Testis (tissue), 3 donors: ENCODE data around the gene TLX1. TPM values are rescaled to one million over a fixed set of nuclear protein-coding genes. Genes with fewer than 3 reads are reported as not detected.

Experiments used
- DNase-seq: peaks from one replicate; pipeline ENCODE4 v3.0.0-alpha.2; 2019
- H3K27ac ChIP-seq, 2 donors: fragments of 200-600 bp; sonication (generic); one replicate each; pipeline ENCODE4 v1.5.1; 2019
- H3K27me3 ChIP-seq: fragments of 200-600 bp; sonication (generic); one replicate; pipeline ENCODE4 v1.5.1; 2019
- H3K36me3 ChIP-seq: fragments of 200-600 bp; sonication (generic); one replicate; pipeline ENCODE4 v1.5.1; 2017; ENCODE audit warnings: low read depth; ENCODE audit errors: missing control alignments
- H3K4me1 ChIP-seq: fragments of 200-600 bp; sonication (generic); one replicate; pipeline ENCODE4 v1.5.1; 2019
- H3K4me3 ChIP-seq, 2 donors: fragments of 200-600 bp; sonication (generic); one replicate each; pipeline ENCODE4 v1.5.1; 2017 to 2019
- H3K9me3 ChIP-seq: fragments of 200-600 bp; sonication (generic); one replicate; pipeline ENCODE4 v1.5.1; 2017
- CTCF ChIP-seq, 3 experiments: fragments of 450-650 bp in 2 of 3; fragments of 200-600 bp in 1 of 3; sonication (generic) in 1 of 3; IDR thresholded peaks; one replicate each; pipeline ENCODE4 v1.5.1; 2016 to 2019; ENCODE audit warnings: antibody characterized with exemption in 3 of 3, mild to moderate bottlenecking in 2 of 3, moderate library complexity in 1 of 3
- POLR2A ChIP-seq: fragments of 450-650 bp; IDR thresholded peaks from one replicate; pipeline ENCODE4 v1.6.1; 2017; ENCODE audit warnings: antibody characterized with exemption, mild to moderate bottlenecking, moderate library complexity
- WGBS, 2 donors: methylation state at CpG; one replicate each; pipeline ENCODE4 v1.1.5; 2018; 5-methylcytosine and 5-hydroxymethylcytosine counted together
- intact Hi-C: fragments of 100-400 bp; cut with DNase I; formaldehyde crosslinking; loops from one replicate; pipeline ENCODE4 v1.15.1; 2023; ENCODE audit warnings: low total_unique reads
- polyA plus RNA-seq: library from polyadenylated mRNA; stranded (reverse); fragments of 350-450 nt; fragmentation: Illumina TruSeq; extraction: RNeasy Lipid Tissue Mini Kit (QIAGEN cat#74804); gene quantifications from one replicate; pipeline ENCODE4 v1.2.3, GENCODE V29; 2014; ENCODE audit warnings: low read depth, low replicate concordance; ENCODE audit not compliant: insufficient read depth
- total RNA-seq, 2 donors: library from RNA; depleted of rRNA; stranded (reverse); fragments of >200 nt; gene quantifications; one replicate each; pipeline ENCODE4 v1.2.3, GENCODE V29; 2016

Gene TLX1
- total and polyA plus RNA-seq, 3 donors from 2014 or later, result 0.44 to 1.7 (median 0.99) TPM

GRCh38 chr10:101113890-101114403 lies 17.2 kb upstream of the TLX1 start:
- WGBS, 2 donors, result 82 to 84% methylated on average over 2 of the region's 2 CpGs
- Histone ChIP-seq H3K36me3 (no peaks in the 10 kb centered on the region), H3K27ac (no peak overlapping the region), H3K27me3 (no peaks in the 10 kb centered on the region), H3K4me3 (no peak overlapping the region), H3K4me1 (no peaks in the 10 kb centered on the region), H3K9me3 (no peaks in the 10 kb centered on the region)
- TF ChIP-seq CTCF (IDR thresholded peaks at IDR 0.05) (no peak), POLR2A (no peak)
- intact Hi-C loops, result no loop called here
- DNase-seq, result no peak

GRCh38 chr10:101114646-101115045 lies 16.5 kb upstream of the TLX1 start:
- no peaks in the 10 kb centered on the region for H3K27me3 ChIP-seq
- no peak for TF ChIP-seq POLR2A

GRCh38 chr10:101116754-101117153 lies 14.3 kb upstream of the TLX1 start:
- no peak overlapping the region for H3K27ac ChIP-seq
- no peak for TF ChIP-seq CTCF (IDR thresholded peaks at IDR 0.05)
- TF ChIP-seq POLR2A, result no peak
- H3K36me3 ChIP-seq, result no peaks in the 10 kb centered on the region
- H3K4me3 ChIP-seq, result no peak overlapping the region
- DNase-seq, result no peak
- peaks cover 9% of the 10 kb centered on the region for H3K4me1 ChIP-seq
- no peaks in the 10 kb centered on the region for H3K27me3 ChIP-seq
- 86 to 92% methylated on average over 6 of the region's 6 CpGs for WGBS, 2 donors
- intact Hi-C loops, result no loop called here
- no peaks in the 10 kb centered on the region for H3K9me3 ChIP-seq

More at GRCh38 chr10:101114646-101115045, 16.5 kb upstream of the TLX1 start:
- intact Hi-C loops, result no loop called here
- no peak overlapping the region for H3K4me3 ChIP-seq
- no peak for DNase-seq
- H3K4me1 ChIP-seq, result no peaks in the 10 kb centered on the region
- H3K9me3 ChIP-seq, result no peaks in the 10 kb centered on the region
- no peak overlapping the region for H3K27ac ChIP-seq
- 42 to 60% methylated on average over 2 of the region's 2 CpGs for WGBS, 2 donors
- H3K36me3 ChIP-seq, result no peaks in the 10 kb centered on the region

- Histone ChIP-seq H3K27ac (no peak overlapping the region), H3K36me3 (no peaks in the 10 kb centered on the region), H3K27me3 (peaks cover 5% of the 10 kb centered on the region), H3K9me3 (no peaks in the 10 kb centered on the region), H3K4me1 (peaks cover 12% of the 10 kb centered on the region), H3K4me3 (no peak overlapping the region)
- TF ChIP-seq CTCF (IDR thresholded peaks at IDR 0.05) (no peak), POLR2A (no peak)
- WGBS, 2 donors, result 67 to 85% methylated on average over 1 of the region's 1 CpG
- DNase-seq, result no peak
- intact Hi-C loops, result no loop called here
Observed at GRCh38 chr10:101118031-101118430, 13.1 kb upstream of the TLX1 start.

- Histone ChIP-seq H3K9me3 (no peaks in the 10 kb centered on the region), H3K4me1 (peaks cover 20% of the 10 kb centered on the region), H3K27ac (no peak overlapping the region), H3K27me3 (peaks cover 6% of the 10 kb centered on the region), H3K36me3 (no peaks in the 10 kb centered on the region), H3K4me3 (no peak overlapping the region)
- TF ChIP-seq CTCF (IDR thresholded peaks at IDR 0.05), result no peak
- no peak for TF ChIP-seq POLR2A
- intact Hi-C loops, result no loop called here
- 79 to 85% methylated on average over 2 of the region's 2 CpGs for WGBS, 2 donors
- no peak for DNase-seq
Observed at GRCh38 chr10:101120520-101120883, 10.6 kb upstream of the TLX1 start.
